ENCODE measurements around the gene TSPAN32.

TSPAN32 gene, protein sequence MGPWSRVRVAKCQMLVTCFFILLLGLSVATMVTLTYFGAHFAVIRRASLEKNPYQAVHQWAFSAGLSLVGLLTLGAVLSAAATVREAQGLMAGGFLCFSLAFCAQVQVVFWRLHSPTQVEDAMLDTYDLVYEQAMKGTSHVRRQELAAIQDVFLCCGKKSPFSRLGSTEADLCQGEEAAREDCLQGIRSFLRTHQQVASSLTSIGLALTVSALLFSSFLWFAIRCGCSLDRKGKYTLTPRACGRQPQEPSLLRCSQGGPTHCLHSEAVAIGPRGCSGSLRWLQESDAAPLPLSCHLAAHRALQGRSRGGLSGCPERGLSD
- total RNA-seq = 16.2 to 35.5 reads per million in 2 donors

DNA sequence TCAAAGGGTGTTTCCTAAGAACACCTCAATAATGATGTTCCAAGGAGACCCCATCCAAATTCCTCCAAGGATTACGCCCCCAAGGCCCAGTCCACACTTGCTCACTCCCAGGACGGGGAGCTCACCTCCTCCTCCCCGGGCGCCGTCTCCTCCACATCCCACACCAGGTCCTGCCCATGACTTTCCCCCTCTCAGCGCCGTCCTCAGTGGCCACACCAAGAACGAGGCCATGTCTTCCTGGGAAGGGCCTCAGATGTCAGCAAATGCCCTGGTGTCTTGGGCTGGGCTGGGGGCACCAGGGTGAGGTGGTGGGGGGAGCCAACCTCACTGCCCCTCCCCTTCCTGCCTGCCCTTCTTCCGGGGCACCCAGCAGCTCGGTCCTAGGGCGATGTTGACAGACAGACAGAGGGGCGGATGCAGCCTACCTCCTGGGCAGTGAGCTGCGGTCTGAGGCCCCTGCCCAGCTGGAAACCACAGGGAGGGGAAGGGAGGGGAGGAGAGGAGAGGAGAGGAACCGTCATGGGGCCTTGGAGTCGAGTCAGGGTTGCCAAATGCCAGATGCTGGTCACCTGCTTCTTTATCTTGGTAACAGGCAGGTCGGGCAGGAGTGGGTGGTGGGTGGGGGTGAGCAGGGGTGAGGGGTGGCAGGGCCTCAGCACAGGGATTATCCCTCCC is at the start of gene TSPAN32, which contains the start of gene C11orf21:
Gene TSPAN32 (plus strand): TSS at position 383 of the 675 bp plus-strand sequence. CDS start 137 bp downstream, at position 520.
Gene C11orf21 (minus strand): TSS at position 288 of the 675 bp plus-strand sequence. CDS start 110 bp downstream, at position 178.
- peak; percentile 42 for DNase-seq

DNA sequence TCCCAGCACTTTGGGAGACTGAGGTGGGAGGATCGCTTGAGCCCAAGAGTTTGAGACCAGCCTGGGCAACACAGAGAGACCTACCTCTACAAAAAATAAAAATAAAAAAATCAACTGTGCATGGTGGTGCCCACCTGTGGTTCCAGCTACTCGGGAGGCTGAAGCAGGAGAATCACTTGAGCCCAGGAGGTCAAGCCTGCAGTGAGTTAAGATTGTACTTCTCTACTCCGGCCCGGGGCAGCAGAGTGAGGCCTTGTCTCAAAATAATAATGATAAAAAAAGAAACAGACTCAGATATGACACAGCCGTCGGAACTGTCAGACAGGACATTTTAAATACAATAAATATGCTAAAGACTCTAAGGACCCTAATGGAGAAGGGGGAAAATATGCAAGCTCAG is 49.8 kb upstream of the TSPAN32 start:
- no peak for DNase-seq

DNA sequence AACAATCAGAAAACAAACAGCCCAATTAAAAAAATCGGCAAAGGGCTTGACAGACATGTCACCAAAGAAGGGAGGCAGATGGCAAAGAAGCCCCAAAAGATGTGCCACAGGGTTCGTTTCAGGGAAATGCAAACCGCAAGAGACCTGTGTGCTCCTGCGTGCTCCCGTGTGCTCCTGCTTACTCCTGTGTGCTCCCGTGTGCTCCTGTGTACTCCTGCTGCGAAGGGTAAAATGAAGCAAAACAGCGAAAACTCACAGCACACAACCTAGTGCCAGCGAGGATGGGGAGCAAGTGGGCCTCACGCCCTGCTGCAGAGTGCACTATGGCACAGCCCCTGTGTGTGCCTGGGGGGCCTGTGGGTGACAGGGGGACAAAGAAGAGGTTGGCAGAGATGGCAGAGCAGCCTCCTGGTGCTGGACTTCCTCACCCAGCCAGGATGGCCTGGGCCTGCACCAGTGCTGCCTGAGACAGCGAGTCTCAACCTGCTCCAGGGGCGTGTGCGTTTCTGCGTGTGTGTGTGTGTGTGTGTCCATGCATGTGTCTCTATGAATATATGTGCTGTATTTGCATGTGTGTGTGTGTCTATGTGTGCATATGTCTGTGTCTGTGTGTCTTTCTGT is 45.4 kb upstream of the TSPAN32 start:
- no peak for DNase-seq

DNA sequence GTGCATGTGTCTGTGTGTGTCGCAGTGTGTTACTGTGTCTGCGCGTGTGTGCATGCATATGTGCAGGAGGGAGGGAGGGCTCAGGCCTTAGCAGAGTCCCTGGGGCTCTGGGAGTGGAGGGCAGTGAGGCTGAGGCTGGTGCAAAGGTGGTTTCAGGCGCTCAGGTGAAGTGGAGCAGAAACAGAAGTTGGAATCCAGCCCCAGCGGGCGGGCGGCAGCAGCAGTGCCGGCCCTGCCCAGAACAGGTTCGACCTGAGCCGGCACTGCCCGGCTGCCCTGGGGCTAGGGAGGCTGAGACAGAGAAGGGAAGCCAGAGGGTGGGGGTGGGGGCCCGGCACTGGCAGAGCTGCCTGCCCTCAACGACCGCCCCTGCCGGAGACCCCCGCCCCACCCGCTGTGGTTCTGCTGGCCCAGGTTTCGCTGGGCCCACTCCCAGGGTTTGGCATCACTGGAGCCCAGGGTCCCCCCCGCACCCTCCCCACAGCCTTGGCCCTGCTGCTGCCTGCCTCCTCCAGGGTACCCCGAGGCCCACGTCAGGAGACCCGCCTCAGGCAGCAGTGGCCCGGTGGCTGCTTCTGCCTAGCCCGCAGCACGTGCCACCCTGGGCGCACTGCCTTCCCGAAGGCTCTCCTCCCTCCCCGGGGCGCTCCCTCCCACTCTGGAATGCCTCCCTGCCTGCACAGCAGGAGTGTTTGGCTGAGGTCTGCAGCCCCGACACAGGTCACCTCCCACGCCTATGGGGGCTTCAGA is 44.7 kb upstream of the TSPAN32 start:
- DNase-seq = no peak

DNA sequence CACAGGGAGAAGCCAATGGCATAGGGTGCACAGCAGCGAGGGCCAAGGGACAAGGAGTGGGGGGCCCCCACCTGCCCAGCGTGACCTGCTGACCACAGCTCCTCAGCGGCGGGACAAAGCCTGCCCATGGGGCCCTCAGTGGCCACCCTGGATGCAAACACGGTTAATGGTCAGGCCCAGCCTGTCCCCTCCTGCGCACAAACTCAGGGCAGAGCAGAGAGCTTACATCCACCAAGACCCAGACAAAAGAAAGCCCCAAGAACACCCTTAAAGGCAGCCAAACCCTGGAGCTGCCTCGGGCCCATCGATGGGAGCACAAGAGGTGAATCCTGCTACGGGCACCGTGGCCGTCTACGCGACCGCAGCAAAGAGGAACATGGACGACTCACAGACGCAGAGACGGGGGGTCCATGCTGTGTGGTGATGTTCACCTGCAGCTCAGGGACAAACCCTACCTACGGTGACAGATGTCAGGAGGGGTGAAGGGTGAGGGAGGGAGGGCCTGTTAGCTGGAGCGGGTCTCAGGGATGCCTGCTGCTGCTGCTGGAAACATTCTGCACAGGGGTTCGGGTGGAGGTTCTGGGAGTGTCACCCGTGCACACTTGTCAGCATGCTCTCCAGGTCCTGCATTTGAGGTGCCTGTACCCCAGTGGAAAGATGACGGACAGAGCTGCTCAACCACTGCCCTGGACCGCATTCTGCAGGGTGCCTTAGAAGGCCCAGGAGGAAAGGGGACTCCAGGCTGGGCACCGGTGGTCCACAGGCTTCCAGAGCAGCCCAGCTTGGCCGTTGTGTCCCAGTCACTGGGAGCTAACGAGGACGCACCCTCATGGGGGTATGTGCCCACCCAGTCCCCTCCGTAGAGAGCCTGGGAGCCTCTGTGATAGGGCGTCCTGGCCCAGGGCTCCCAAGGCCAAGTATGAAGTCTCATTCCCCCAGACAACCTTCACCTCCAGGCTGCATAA is 43.0 kb upstream of the TSPAN32 start:
- no peak for DNase-seq

DNA sequence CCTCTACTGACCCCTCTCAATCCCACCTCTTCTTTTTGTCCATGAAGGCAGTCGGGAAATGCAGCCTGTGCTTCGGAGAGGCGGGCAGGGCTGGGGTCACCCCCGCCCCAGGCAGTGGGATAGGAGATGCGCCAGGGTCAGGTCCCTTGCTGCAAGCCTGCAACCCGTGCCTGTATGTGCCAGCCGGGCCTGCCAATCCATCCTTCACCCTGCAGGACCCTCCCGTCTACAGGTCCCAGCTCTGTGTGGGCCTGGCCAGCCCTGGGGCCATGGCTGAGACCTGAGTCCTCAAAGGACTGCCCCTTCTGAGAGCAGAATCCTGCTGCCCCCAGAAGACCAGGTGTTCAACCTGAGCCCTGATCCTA is 42.4 kb upstream of the TSPAN32 start:
- no peak for DNase-seq

DNA sequence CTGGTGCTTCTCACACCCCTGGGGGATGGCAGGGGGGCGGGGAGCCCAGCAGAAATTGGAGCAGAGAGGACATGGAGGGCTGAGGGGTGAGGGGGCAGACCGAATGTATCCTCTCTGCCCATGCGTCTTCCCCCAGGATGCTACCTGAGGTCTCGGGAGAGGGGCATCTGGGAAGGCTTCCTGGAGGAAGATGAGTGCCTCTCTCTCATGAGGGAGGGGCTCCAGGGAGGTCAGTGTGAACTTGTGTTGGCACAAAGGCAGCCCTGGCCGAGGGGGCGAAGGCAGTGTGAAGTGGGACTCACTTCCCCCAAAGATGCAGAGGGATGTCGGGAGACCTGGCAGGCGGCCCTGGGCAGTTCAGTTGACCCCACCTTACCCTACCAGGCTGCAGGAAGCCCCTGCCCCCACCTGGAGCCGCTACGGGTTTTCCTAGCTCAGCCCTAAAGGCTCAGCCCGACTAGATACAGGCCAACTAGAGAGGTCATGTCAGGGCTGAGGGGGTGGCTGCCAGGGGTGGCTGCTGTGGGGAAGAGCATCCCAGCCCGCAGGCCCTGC is 41.8 kb upstream of the TSPAN32 start:
- no peak for DNase-seq

DNA sequence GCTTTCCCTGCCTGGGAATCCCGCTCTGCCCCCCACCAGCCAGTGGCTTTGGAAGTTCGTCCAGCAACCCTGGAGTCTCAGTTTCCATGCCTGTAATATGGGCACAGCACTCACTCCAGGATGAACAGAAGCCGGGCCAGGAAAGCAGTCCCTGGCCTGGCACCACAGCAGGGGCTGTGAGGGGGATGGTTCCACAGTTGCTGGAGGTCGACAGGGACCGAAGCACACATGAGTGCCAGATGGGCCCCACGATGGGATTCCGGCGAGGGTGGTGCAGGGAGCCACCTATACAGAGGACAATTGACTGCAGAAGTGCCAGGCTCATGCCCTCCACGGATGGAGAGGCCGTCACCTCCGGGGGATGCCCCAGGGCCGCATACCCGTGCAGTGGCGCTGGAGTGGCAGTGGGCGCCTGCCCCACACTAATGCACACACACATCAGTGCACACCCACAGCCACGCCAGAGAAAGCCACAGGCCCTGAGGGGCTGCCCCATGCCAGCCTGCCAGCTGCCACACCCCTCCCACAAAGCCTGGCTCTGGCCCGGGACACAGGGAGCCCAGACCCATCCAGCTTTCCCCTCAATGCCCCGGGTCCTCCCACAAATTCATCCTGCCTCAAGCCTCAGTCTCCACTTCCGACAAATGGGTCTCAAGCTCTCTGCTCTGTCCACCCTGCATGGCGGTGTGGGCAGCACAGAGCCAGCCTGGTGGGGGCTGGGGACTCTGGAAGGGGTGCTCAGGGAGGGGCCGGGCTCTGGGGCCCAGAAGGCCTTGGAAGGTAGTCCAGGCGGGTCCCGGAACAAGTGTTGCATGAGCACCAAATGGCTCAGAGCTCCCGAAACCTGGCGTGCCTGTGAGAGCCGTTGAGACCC is 41.1 kb upstream of the TSPAN32 start:
- no peak for DNase-seq

DNA sequence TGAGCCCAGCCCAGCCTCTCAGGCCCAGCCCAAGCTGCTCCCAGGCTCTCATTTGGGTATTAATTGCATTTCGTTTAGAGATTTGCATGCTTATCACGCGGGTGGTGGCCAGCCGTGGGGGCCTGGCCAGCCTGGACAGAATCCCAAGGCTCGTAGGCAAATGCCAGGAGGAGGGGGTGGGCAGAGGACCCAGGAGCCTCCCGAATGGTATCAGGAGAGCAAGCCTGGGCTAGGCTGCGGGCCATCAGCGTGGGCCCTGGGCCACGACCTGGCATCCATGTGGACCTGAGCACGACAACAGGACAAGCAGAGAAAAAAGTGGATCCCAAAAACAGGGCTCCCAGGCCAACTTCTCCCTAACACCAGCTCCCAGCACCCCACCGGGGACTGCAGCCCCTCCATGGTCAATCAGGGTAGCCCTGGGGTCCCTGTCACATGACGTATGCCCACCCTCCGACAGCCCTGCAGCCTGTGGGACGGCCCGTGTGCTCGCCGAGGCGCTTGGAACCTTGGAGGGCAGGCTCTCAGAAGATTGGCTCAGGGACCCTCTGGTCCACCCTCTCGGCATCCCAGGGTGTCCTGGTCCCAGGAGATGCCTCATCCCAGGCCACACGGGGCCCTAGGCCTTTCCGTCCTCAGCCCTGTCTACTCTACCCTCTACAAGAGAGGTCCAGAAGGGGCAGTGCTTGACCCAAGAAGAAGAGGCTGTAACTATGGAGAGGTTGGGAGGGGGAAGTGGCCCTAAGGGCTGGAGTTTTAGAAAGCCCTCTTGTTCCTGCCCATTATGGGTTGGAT is 40.2 kb upstream of the TSPAN32 start:
- DNase-seq = no peak

DNA sequence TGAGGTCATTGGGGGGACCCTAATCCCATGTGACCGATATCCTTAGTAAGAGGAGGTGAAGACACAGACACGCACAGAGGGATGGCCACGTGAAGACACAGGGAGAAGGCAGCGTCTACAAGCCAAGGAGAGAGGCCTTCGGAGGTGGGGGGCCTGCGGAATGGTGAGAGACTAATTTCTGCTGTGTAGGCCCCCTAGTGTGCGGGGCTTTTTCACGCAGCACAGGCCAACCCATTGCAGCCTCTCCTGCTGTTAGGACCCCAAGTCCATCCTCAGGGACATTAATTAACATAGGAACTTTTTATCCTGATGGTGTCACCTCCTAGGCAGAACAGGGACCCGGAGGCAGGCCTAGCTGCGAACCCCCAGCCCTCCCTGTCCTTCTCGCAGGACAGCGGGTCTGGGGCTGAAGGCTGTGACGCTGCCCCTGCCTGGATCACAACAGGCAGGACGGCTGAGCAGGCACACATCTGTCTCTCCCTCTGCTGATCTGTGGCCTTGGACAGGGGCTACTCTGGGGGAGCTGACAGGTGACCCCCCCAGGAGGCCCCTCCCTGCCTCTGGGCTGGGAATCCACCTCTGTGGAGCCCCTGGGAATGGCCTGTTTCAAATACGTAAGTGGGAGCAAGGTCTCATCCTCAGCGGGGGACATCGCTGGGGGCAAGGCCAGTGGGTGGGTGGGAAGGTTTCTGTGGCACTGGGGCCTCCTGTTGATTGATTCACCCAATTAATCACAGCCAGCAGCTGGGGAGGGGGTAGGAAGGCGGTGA is 39.3 kb upstream of the TSPAN32 start:
- DNase-seq = no peak

DNA sequence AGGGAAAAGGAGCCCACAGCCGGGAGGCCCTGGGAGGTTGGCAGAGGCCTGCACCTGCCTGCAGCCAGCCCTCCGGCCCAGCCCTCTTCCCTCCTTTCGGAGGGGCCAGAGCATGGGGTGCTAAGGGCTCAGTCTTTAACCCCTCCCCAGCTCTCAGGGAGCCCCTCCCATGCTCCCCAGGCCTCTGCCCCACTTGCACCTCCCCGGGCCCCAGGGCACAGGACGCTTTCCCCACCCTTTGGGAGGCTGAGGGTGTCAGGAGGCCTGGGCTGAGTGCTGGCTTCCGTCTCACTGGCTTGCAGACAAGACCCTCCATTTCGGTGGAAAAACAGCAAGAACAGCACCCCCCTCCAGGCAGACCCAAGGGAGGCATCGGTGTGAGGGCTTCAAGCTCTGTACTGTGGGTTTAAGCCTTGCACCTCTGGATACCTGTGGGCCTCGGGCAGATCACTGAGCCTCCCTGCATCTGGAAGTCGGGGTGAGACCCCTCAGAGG is 38.7 kb upstream of the TSPAN32 start:
- DNase-seq = no peak

DNA sequence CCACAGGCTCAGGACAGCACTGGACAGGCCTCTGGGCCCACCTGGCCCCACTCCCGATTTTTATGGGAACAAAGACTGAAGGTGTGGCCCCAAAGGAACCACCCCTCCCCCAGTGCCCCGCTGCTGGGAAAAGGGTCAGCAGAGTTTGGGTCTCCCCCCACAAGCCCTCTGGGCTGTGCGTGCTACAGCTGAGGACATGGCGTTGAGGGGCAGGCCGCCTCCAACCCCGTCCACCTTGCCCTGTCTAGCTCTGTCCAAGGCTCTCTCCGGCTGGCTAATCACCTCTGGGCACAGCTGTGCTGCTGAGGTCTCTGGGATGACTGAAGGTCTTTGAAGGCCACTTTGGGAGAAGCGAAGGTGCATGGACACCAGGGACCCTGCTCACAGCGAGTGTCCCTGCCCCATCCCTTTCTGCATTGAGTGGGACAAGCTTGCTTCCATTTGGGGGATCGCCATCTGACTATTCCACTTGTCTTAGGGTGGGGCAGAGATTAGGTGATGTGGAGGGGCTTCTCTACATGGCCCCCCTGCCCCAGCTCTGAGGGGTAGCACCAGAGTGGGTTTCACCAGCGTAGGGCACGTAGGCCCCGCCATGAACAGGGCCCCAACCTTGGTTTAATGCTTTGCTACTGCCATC is 38.0 kb upstream of the TSPAN32 start:
- no peak for DNase-seq

DNA sequence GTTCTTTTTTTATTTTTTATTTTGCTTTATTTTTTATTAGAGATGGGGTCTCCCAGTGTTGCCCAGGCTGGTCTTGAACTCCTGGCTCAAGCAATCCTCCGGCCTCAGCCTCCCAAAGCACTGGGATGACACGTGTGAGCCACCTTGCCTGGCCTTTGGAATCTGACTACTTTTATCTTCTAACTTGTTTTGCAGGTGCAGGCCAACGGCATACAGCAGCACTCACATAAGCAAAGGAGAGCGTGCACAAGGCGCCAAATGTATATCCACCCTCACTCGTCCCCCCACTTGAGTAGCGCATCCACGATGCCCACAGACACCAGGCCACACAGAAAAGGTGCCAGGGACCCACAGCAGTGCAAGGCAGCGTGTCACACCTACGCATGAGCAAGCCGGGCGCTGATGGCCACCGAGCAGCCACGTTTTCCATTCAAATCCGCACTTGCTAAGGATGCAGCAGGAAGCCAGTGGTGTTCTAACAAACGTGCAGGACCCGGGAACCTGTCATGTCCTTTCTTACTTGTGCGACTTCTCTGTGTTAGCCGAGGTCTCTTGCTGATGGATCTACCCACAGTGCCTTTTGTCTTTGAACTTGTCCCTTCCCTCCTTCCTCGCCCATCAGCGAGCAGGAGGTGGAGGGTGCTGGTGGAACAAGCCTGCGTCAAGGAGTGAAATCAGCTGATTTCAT is 37.3 kb upstream of the TSPAN32 start:
- no peak for DNase-seq

DNA sequence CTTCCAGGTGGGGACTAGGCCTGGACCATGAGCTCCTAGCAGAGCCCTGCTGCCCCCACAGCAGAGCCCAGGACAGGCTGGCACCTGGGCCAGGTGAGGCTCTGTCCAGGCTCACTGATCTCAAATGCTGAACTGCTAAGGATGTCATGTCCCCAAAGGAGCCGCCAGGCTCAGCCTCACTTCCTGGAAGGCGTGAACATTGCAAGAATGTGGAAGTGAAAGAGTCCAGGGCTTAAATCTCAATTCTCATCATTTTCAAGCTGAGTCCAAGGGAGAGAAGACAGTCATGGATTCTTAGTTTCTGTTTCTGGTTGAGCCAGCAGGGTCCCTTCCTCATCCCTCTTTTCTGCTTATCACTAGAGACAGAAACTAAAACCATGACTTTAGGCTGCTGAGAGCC is 36.4 kb upstream of the TSPAN32 start:
- DNase-seq = no peak

DNA sequence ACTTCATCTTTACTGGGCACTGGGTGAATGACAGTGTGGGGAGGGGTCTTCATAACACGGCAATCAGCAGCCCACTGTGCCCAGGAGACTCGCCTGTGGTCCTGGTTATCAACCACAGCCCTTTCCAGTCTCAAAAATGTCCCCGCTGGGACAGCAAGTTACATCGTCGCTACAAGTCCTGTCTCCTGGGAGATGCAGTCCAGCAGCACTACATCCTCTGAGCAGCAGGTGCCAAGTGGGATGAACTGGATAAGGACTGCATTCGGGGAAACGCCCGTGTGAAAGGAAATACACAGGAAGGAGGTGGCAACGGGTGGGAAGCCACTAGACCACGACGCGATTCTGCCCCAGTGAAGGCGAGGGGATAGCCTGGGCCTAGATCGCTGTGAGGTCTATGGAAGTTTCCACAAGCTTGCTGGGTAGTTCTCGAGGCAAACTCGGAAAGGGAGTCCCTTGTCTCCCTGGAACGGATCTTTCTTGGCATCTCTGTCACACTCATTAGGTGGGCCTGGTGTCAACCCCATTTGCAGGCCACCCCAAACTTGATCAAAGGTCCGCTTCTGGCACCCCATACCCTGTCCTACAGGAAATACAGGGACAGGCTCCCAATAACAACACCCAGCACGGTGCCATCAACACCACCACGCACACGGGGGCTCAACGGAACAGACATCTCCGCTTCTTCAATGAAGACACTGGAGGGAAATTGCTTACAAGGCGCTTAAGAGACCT is 35.8 kb upstream of the TSPAN32 start:
- DNase-seq = no peak

DNA sequence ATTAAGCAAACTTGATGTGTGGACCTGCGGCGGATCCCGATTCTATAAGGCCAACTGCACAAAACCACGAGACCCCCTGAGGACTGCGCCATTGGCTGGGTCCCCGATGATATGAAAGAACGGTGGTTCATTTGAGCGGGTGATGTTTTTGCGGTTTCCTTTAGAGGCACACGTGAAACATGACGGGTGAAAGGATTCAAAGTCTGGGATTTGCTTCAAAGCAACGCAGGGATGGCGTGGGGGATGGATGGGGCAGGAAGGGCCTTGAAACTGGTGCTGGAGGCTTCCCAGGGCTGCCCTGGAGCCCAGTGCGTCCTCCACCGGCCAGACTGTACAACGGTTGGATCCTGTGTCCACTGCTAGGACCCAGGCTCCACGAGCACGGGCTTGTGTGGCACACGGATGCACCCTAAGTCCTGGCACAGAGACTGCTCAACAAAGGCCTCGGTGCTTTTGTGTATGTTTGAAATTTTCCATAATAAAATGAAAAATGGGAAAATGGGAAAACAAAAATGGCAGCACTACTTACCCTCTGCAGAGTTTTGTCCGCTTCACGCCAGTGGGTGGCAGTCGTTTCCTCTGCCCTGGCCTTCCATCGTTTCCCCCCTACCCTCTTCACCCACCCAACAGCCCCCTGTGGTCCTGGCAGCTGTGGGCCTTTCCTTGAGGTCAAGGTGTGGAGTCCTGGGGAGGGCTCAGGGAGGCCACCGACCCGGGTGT is 35.1 kb upstream of the TSPAN32 start:
- no peak for DNase-seq
